ENCODE measurements around the gene ROMO1. TPM values are rescaled to one million over a fixed set of nuclear protein-coding genes. Genes with fewer than 3 reads are reported as not detected.
"Not testable (repeated sequence)": the region's sequence is repeated elsewhere in the genome, so short reads cannot be mapped to it uniquely, and the experiment has no call there.

Gene ROMO1
- polyA plus RNA-seq, 1 donor from 2014 or later: 514 TPM

- H3K27ac ChIP-seq (ENCODE audit: low read length): no peak overlapping the region
- H3K36me3 ChIP-seq (ENCODE audit: insufficient read depth, low read length): peaks cover 3% of the 10 kb centered on the region
- H3K79me2 ChIP-seq (replicated peaks; ENCODE audit: insufficient read depth, low read length): peaks cover 44% of the 10 kb centered on the region
- no peak overlapping the region for H3K9ac ChIP-seq (ENCODE audit: low read length)
- H3K9me3 ChIP-seq (ENCODE audit: low read length): no peaks in the 10 kb centered on the region
- no peak overlapping the region for H2AFZ ChIP-seq (ENCODE audit: low read depth, low read length)
- H3K4me3 ChIP-seq (ENCODE audit: low read length): no peak overlapping the region
- H4K20me1 ChIP-seq (ENCODE audit: insufficient read depth): peaks cover 31% of the 10 kb centered on the region
- no peak overlapping the region for H3K4me2 ChIP-seq (ENCODE audit: low read length)
- H3K27me3 ChIP-seq (ENCODE audit: insufficient read depth, low read depth, low read length): no peaks in the 10 kb centered on the region
- no peaks in the 10 kb centered on the region for H3F3A ChIP-seq (ENCODE audit: insufficient read depth, low read length, poor library complexity, severe bottlenecking)
- no peaks in the 10 kb centered on the region for H3K9me2 ChIP-seq (ENCODE audit: insufficient read depth, low read length)
- no peak for TF ChIP-seq TAF1 (IDR thresholded peaks at IDR 0.05; ENCODE audit: low read depth)
These were observed 21.2 kb downstream of the ROMO1 start for GRCh38 chr20:35720165-35721123.

DNA sequence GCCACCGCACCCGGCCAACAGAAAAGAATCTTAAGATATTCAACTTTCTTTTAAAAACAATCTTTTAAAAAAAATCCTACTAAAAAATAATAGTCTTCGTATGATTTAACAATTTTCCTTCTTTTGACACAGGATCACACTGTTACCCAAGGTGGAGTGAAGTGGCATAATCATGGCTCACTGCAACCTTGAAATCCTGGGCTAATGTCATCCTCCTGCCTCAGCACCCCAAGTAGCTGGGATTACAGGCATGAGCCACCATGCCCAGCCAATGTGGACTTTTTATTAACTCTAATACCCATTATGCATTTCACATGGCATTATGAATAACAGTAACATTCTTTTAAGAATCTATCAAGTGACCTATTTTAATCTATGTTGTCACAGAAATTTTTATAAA lies 22.0 kb downstream of the ROMO1 start:
- Histone ChIP-seq H3K9me2 (ENCODE audit: insufficient read depth, low read length) (no peaks in the 10 kb centered on the region), H3K4me3 (ENCODE audit: low read length) (no peak overlapping the region), H3K4me2 (ENCODE audit: low read length) (no peak overlapping the region), H3K79me2 (replicated peaks; ENCODE audit: insufficient read depth, low read length) (peaks cover 44% of the 10 kb centered on the region), H3K9me3 (ENCODE audit: low read length) (no peaks in the 10 kb centered on the region), H4K20me1 (ENCODE audit: insufficient read depth) (peaks cover 31% of the 10 kb centered on the region), H3K27ac (ENCODE audit: low read length) (no peak overlapping the region), H2AFZ (ENCODE audit: low read depth, low read length) (no peak overlapping the region), H3F3A (ENCODE audit: insufficient read depth, low read length, poor library complexity, severe bottlenecking) (no peaks in the 10 kb centered on the region), H3K36me3 (ENCODE audit: insufficient read depth, low read length) (peaks cover 3% of the 10 kb centered on the region), H3K27me3 (ENCODE audit: insufficient read depth, low read depth, low read length) (no peaks in the 10 kb centered on the region), H3K9ac (ENCODE audit: low read length) (no peak overlapping the region)
- TF ChIP-seq MXI1 (conservative IDR thresholded peaks at IDR 0.05; ENCODE audit: poor library complexity, severe bottlenecking): no peak

DNA sequence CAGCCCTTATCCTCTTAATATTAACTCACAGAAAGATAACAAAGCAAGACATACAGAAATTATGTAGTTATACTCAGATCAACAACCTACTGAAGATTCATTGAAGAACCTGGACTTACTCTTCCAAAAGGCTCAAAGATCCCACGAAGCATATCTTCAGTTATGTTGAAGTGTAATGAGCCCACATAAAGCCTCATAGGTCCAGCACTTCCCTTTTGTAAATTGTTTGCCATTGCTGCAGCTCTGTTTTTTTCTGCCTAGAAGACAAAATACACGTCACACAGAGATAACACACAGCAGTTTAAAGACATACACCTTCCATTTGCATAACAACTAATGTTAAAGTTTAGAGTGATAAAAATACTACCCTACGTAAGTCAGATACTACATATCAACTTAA lies 22.4 kb downstream of the ROMO1 start:
- Histone ChIP-seq H3K4me3 (ENCODE audit: low read length) (no peak overlapping the region), H3K9me3 (ENCODE audit: low read length) (no peaks in the 10 kb centered on the region), H3K9me2 (ENCODE audit: insufficient read depth, low read length) (no peaks in the 10 kb centered on the region), H2AFZ (ENCODE audit: low read depth, low read length) (no peak overlapping the region), H3K79me2 (replicated peaks; ENCODE audit: insufficient read depth, low read length) (peaks cover 44% of the 10 kb centered on the region), H3K27me3 (ENCODE audit: insufficient read depth, low read depth, low read length) (no peaks in the 10 kb centered on the region), H3K9ac (ENCODE audit: low read length) (no peak overlapping the region), H3K4me2 (ENCODE audit: low read length) (no peak overlapping the region), H3K27ac (ENCODE audit: low read length) (no peak overlapping the region), H3K36me3 (ENCODE audit: insufficient read depth, low read length) (peaks cover 3% of the 10 kb centered on the region), H3F3A (ENCODE audit: insufficient read depth, low read length, poor library complexity, severe bottlenecking) (no peaks in the 10 kb centered on the region), H4K20me1 (ENCODE audit: insufficient read depth) (peaks cover 31% of the 10 kb centered on the region)
- TF ChIP-seq TAF1 (IDR thresholded peaks at IDR 0.05; ENCODE audit: low read depth) (no peak), MXI1 (conservative IDR thresholded peaks at IDR 0.05; ENCODE audit: poor library complexity, severe bottlenecking) (no peak), CTCF (IDR thresholded peaks at IDR 0.05; ENCODE audit: poor library complexity, severe bottlenecking) (no peak), POLR2AphosphoS5 (IDR thresholded peaks at IDR 0.05) (no peak)

DNA sequence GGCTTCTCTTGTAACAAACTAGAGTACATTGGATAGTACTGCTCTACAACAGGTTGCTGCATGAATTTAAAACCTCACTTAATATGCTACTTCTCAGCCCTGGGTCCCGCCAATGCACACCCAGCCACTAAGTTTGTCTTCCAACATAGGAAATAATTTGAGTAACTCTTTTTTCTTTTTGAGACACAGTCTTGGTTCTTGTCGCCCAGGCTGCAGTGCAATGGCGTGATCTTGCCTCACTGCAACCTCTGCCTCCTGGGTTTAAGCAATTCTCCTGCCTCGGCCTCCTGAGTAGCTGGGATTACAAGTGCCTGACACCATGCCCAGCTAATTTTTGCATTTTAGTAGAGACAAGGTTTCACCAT lies 24.1 kb downstream of the ROMO1 start:
- Histone ChIP-seq H3K79me2 (replicated peaks; ENCODE audit: insufficient read depth, low read length) (peaks cover 49% of the 10 kb centered on the region), H4K20me1 (ENCODE audit: insufficient read depth) (peaks cover 35% of the 10 kb centered on the region)
- H3K9ac ChIP-seq (ENCODE audit: low read length); H3K4me2 ChIP-seq (ENCODE audit: low read length); H3F3A ChIP-seq (ENCODE audit: insufficient read depth, low read length, poor library complexity, severe bottlenecking); H3K27ac ChIP-seq (ENCODE audit: low read length); H2AFZ ChIP-seq (ENCODE audit: low read depth, low read length); H3K27me3 ChIP-seq (ENCODE audit: insufficient read depth, low read depth, low read length); H3K9me3 ChIP-seq (ENCODE audit: low read length); H3K9me2 ChIP-seq (ENCODE audit: insufficient read depth, low read length); H3K36me3 ChIP-seq (ENCODE audit: insufficient read depth, low read length); H3K4me3 ChIP-seq (ENCODE audit: low read length): not testable (repeated sequence)

GRCh38 chr20:35723652-35724320 lies 24.6 kb downstream of the ROMO1 start:
- not testable (repeated sequence) for H3K27me3 ChIP-seq (ENCODE audit: insufficient read depth, low read depth, low read length); H3K36me3 ChIP-seq (ENCODE audit: insufficient read depth, low read length); H3K9ac ChIP-seq (ENCODE audit: low read length); H3K4me3 ChIP-seq (ENCODE audit: low read length); H3K27ac ChIP-seq (ENCODE audit: low read length); H2AFZ ChIP-seq (ENCODE audit: low read depth, low read length); H3K9me2 ChIP-seq (ENCODE audit: insufficient read depth, low read length); H3K9me3 ChIP-seq (ENCODE audit: low read length); H3F3A ChIP-seq (ENCODE audit: insufficient read depth, low read length, poor library complexity, severe bottlenecking); H3K4me2 ChIP-seq (ENCODE audit: low read length)
- peaks cover 36% of the 10 kb centered on the region for H4K20me1 ChIP-seq (ENCODE audit: insufficient read depth)
- peaks cover 50% of the 10 kb centered on the region for H3K79me2 ChIP-seq (replicated peaks; ENCODE audit: insufficient read depth, low read length)

Measured in neural cell (in vitro differentiated cells).